Left ventricle myocardium superior (tissue), 1 donor: ENCODE results near the gene ELOVL1. TPM values are rescaled to one million over a fixed set of nuclear protein-coding genes. Genes with fewer than 3 reads are reported as not detected.
"Not testable (repeated sequence)": the region's sequence is repeated elsewhere in the genome, so short reads cannot be mapped to it uniquely, and the experiment has no call there.

ENCODE experiments used
- ATAC-seq: fragments of 200-7000 bp; cut with Tn5 transposase; one replicate; pipeline ENCODE4 v1.9.1; 2020; ENCODE audit warnings: mild to moderate bottlenecking, moderate library complexity
- DNase-seq: peaks from one replicate; pipeline ENCODE4 v3.0.0-alpha.2; 2020
- intact Hi-C: fragments of 100-400 bp; cut with micrococcal nuclease; formaldehyde crosslinking; loops from one replicate; pipeline ENCODE4 v1.11.0; 2022
- total RNA-seq: library from RNA; stranded (reverse); fragmentation: NEBNext Ultra II Directional; extraction: Animal tissue kit (Norgen Biotek cat#: 25700); gene quantifications from one replicate; pipeline ENCODE4 v1.2.1, GENCODE V29; 2021
- donor health status: DM: no; HTN: yes; CAD: no; lungs with severe emphysema.

ELOVL1 gene
- total RNA-seq, 1 donor from 2014 or later, result 30.2 TPM

- DNase-seq (no peak), ATAC-seq (no peak)
- intact Hi-C loops, result no loop called here
These were observed 18.9 kb upstream of the ELOVL1 start for GRCh38 chr1:43386676-43387075.

- intact Hi-C loops, result no loop called here
- no peak for DNase-seq
- ATAC-seq, result peak; percentile 61
These were observed 15.6 kb upstream of the ELOVL1 start for GRCh38 chr1:43383449-43383848.

GRCh38 chr1:43382027-43382779 lies 14.4 kb upstream of the ELOVL1 start:
- intact Hi-C loops, result no loop called here
- ATAC-seq, result peak; percentile 82
- DNase-seq, result no peak

- ATAC-seq (peak; percentile 21), DNase-seq (no peak)
- intact Hi-C loops, result no loop called here
These were observed 13.8 kb upstream of the ELOVL1 start for GRCh38 chr1:43381612-43382011.

GRCh38 chr1:43379476-43379875 lies 11.7 kb upstream of the ELOVL1 start:
- DNase-seq (no peak), ATAC-seq (no peak)
- intact Hi-C loops, result no loop called here

- intact Hi-C loops, result no loop called here
- DNase-seq (no peak), ATAC-seq (no peak)
These were observed 10.0 kb upstream of the ELOVL1 start for GRCh38 chr1:43377831-43378230.

GRCh38 chr1:43376723-43377235 lies 9.0 kb upstream of the ELOVL1 start:
- intact Hi-C loops, result no loop called here
- no peak for ATAC-seq

GRCh38 chr1:43373066-43373940 lies 5.5 kb upstream of the ELOVL1 start:
- DNase-seq (no peak), ATAC-seq (peak; percentile 67)

More at GRCh38 chr1:43376723-43377235, 9.0 kb upstream of the ELOVL1 start:
- no peak for DNase-seq

GRCh38 chr1:43372172-43372571 lies 4.4 kb upstream of the ELOVL1 start:
- DNase-seq (no peak), ATAC-seq (no peak)

More at GRCh38 chr1:43373066-43373940, 5.5 kb upstream of the ELOVL1 start:
- intact Hi-C loops, result loop anchor here (5.0 kb wide), 1 partner anchor 136 kb away; no protein-coding TSS in a partner anchor

GRCh38 chr1:43370564-43370963 lies 2.8 kb upstream of the ELOVL1 start:
- intact Hi-C loops, result loop anchor here (5.0 kb wide), 1 partner anchor 133 kb away; no protein-coding TSS in a partner anchor
- ATAC-seq (no peak), DNase-seq (no peak)

More at GRCh38 chr1:43372172-43372571, 4.4 kb upstream of the ELOVL1 start:
- intact Hi-C loops, result loop anchor here (5.0 kb wide), 1 partner anchor 135 kb away; no protein-coding TSS in a partner anchor

GRCh38 chr1:43369779-43370178 lies 2.0 kb upstream of the ELOVL1 start:
- ATAC-seq, DNase-seq: not testable (repeated sequence)
- intact Hi-C loops, result loop anchor here (5.0 kb wide), 1 partner anchor 132 kb away; no protein-coding TSS in a partner anchor

GRCh38 chr1:43368646-43369020 lies 822 bp upstream of the ELOVL1 start:
- intact Hi-C loops, result no loop called here
- DNase-seq, result no peak
- ATAC-seq, result no peak

- intact Hi-C loops, result no loop called here
- peak; percentile 68 for ATAC-seq
- peak; percentile 53 for DNase-seq
These were observed 546 bp downstream of the ELOVL1 start for GRCh38 chr1:43367026-43367903.

GRCh38 chr1:43366601-43367025 lies 1.2 kb downstream of the ELOVL1 start:
- ATAC-seq, result no peak
- no peak for DNase-seq
- intact Hi-C loops, result no loop called here

- intact Hi-C loops, result no loop called here
- ATAC-seq (no peak), DNase-seq (peak; percentile 35)
These were observed 1.6 kb downstream of the ELOVL1 start for GRCh38 chr1:43366179-43366578.

GRCh38 chr1:43365678-43366077 lies 2.1 kb downstream of the ELOVL1 start:
- no peak for ATAC-seq
- no peak for DNase-seq
- intact Hi-C loops, result no loop called here

GRCh38 chr1:43363935-43364525 lies 3.8 kb downstream of the ELOVL1 start:
- no peak for ATAC-seq
- no peak for DNase-seq
- intact Hi-C loops, result no loop called here

GRCh38 chr1:43363283-43363934 lies 4.4 kb downstream of the ELOVL1 start:
- DNase-seq (no peak), ATAC-seq (no peak)
- intact Hi-C loops, result no loop called here
